ENCODE measurements around the gene MGLL. TPM values are rescaled to one million over a fixed set of nuclear protein-coding genes. Genes with fewer than 3 reads are reported as not detected.

Gene MGLL
- total and polyA plus RNA-seq, 9 of the 15 experiments (the other 6 are each of a cell fraction or from before 2014, with no cell fraction given), result 0.12 to 0.32 (median 0.18) TPM; not detected in 6

DNA sequence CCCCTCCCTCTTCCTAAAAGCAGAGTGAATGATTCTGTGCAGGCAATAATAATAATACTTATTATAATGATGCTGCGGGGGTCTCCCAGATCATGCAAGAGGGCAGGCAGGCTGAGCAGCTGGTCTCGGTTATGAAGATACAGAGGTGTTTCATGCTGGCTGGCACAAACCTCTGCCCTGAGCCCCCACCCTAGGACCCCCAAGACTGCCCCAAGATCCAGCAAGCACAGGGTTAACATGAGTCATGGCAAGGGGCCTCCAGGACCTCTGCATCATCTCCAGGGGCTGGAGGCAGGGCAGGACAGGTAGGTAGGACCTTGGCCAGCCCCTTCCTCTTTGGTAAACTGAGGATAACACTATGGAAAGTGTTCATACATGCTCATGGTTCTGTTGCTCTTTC is 2.7 kb downstream of the MGLL start:
- no peak for ATAC-seq
- peaks cover 22 to 67% of the 10 kb centered on the region in 2 experiments for H3K27me3 ChIP-seq (ENCODE audit: control insufficient read depth in 2 of 2, insufficient read depth in 2 of 2, low read length in 2 of 2)
- CTCF ChIA-PET (ENCODE audit: low intra/inter-chr PET ratio), result no interaction called here

More for the DNA sequence above, 2.7 kb downstream of the MGLL start:
- H3K4me1 ChIP-seq (replicated peaks in 1 of 2; ENCODE audit: control insufficient read depth in 2 of 2, insufficient read depth in 2 of 2, low read length in 2 of 2), result peaks cover 0 to 9% of the 10 kb centered on the region in 2 experiments; a peak in 2 of 5 replicates
- in situ Hi-C loops (cut with MboI), result no loop called here
- BruUV-seq (replicated peaks), result no TSS peak
- intact Hi-C loops (cut with micrococcal nuclease), result no loop called here
- DNase-seq (ENCODE audit: extremely low read depth in 1 of 4, low spot score in 3 of 4) (no peak), FAIRE-seq (no peak)
- no peaks in the 10 kb centered on the region for H3K79me2 ChIP-seq (ENCODE audit: control insufficient read depth, insufficient read depth, low read length)
- no peak for TF ChIP-seq POLR2A (conservative IDR thresholded peaks at IDR 0.05)
- TF ChIP-seq KLF10 (CRISPR knock-in tag; IDR thresholded peaks at IDR 0.05), result no peak
- no peak for TF ChIP-seq HLTF (IDR thresholded peaks at IDR 0.05)
- TF ChIP-seq, protein P1, sequence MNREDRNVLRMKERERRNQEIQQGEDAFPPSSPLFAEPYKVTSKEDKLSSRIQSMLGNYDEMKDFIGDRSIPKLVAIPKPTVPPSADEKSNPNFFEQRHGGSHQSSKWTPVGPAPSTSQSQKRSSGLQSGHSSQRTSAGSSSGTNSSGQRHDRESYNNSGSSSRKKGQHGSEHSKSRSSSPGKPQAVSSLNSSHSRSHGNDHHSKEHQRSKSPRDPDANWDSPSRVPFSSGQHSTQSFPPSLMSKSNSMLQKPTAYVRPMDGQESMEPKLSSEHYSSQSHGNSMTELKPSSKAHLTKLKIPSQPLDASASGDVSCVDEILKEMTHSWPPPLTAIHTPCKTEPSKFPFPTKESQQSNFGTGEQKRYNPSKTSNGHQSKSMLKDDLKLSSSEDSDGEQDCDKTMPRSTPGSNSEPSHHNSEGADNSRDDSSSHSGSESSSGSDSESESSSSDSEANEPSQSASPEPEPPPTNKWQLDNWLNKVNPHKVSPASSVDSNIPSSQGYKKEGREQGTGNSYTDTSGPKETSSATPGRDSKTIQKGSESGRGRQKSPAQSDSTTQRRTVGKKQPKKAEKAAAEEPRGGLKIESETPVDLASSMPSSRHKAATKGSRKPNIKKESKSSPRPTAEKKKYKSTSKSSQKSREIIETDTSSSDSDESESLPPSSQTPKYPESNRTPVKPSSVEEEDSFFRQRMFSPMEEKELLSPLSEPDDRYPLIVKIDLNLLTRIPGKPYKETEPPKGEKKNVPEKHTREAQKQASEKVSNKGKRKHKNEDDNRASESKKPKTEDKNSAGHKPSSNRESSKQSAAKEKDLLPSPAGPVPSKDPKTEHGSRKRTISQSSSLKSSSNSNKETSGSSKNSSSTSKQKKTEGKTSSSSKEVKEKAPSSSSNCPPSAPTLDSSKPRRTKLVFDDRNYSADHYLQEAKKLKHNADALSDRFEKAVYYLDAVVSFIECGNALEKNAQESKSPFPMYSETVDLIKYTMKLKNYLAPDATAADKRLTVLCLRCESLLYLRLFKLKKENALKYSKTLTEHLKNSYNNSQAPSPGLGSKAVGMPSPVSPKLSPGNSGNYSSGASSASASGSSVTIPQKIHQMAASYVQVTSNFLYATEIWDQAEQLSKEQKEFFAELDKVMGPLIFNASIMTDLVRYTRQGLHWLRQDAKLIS (CRISPR knock-in tag; IDR thresholded peaks at IDR 0.05), result no peak
- TF ChIP-seq E4F1 (CRISPR knock-in tag; IDR thresholded peaks at IDR 0.05; ENCODE audit: borderline replicate concordance), result no peak
- TF ChIP-seq CREM (IDR thresholded peaks at IDR 0.05; ENCODE audit: low read depth), result no peak
- no peak overlapping the region for H3K27ac ChIP-seq (ENCODE audit: extremely low read depth, low read depth, low read length)
- no peak overlapping the region for H3K4me3 ChIP-seq
- no peak overlapping the region for H2AFZ ChIP-seq (ENCODE audit: low read depth, low read length)
- POLR2A ChIA-PET, result no interaction called here
- no peaks in the 10 kb centered on the region for H3K9me1 ChIP-seq (ENCODE audit: control insufficient read depth, insufficient read depth, low read length)
- H3K9me3 ChIP-seq (replicated peaks; ENCODE audit: control insufficient read depth, insufficient read depth, low read depth, low read length), result no peaks in the 10 kb centered on the region
- 0% methylated on average over 2 of the region's 2 CpGs for WGBS (ENCODE audit: insufficient coverage, low coverage, missing lambda C conversion rate)
- H3K4me2 ChIP-seq (ENCODE audit: insufficient read depth, low read length), result no peak overlapping the region
- no peaks in the 10 kb centered on the region for H3K36me3 ChIP-seq (ENCODE audit: control insufficient read depth, insufficient read depth, low read length)
- no peak overlapping the region for H3K9ac ChIP-seq (ENCODE audit: insufficient read depth in 1 of 2, low read depth in 2 of 2, low read length in 2 of 2)
- H4K20me1 ChIP-seq (replicated peaks; ENCODE audit: control insufficient read depth, insufficient read depth, low read length), result no peaks in the 10 kb centered on the region
